NCI-H526 (cell line): ENCODE data around the gene AKAP8L.

ENCODE experiments used
- DNase-seq, 2 experiments: peaks; one replicate each; lab custom pipeline; 2025; lab: John Stamatoyannopoulos, UW

Gene AKAP8L

DNA sequence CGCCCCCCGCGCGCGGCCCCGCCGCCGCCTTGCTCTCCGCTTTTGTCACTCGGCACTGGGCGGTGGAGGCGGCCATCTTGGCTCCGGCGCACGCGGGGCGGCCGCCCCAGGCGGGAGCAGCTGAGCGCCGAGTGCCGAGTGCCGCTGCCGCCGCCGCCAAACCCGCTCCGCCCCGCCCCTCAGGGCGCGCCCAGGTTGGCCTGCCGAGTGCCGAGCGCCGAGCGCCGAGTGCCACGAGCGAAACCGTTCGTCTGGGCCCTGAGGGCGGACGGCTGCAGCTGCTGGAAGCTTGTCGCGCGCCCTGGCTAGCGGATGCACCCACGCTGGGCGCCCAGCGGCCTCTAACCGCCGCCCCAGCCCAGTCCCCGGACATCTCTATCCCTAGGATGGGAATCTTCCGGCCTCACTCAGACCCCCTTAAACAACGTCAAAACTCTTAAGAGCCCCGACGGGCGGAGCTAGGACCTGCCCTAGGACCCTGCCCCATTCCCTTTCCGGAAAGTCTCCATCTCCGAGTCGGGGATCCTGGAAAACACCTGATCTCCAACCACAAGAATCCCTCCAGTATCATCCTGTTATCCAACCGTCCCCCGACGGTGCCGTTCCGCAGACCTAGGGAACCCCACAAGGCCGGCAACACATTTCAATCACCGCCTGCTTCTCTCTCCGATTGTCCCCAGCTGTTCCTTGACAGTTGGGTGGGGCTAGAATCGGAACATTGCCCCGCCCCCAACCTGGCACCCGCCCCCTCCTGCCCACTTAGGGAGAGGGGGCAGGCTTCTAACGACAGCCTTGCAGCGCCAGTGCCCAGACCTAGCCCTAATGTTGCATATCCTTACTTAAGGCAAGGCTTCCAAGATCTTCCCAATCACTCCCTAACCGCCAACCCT lies 14.1 kb upstream of the AKAP8L start:
- peak; percentile 40 to 92 for DNase-seq

DNA sequence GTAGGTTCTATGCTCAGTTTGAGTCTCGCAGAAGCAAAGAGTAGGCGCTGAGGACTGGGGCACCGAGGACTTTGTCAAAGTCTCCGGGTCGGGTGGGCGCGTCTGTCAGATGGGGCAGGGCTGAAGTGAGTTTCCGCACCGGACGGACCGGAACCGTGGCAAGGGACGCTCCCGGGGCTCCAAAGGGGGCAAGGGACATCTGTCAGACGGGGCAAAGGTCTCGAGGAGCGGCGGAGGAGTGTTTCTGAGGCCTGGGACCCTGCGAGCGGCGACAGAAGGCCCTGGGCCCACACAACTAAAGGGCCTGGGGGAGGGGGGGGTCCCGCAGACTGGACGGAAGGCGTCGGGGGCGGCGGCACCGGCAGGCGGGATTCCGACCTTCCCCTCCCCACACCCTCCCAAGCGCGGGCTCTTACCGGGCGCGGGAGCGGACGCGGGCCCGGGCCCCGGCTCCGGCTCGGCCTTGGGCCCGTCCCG lies 13.3 kb upstream of the AKAP8L start:
- DNase-seq, result peak in 1 of 2 experiments; percentile 15

DNA sequence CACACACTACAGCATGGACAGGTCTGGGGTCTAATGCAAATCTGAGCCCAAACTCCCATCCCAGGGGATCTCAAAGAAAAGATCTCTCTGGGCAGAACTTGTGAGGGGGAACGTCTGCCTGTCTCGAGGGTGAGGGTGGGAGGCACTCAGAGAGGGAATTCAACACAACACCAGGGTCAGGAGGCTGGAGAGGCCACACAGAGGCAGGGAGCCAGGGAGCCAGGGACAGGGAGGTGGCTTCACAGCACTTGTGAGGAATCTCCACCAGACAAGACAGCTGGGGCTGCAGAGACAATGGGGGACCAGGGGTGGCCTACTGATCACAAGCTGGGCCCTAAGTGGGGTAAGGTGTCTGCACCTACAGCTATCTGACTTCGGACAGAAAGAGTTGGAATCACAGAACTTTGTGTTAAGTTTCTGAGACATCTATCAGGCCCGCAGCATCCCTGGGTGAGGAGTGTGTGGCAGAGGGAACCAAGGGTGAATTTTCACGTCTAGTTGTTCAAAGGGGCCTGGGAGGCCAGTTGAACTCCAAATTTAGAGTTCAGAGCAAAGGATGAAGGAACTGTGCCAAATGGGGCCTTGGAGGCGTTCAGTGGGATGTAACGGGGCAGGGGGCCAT lies 12.7 kb upstream of the AKAP8L start:
- no peak for DNase-seq

DNA sequence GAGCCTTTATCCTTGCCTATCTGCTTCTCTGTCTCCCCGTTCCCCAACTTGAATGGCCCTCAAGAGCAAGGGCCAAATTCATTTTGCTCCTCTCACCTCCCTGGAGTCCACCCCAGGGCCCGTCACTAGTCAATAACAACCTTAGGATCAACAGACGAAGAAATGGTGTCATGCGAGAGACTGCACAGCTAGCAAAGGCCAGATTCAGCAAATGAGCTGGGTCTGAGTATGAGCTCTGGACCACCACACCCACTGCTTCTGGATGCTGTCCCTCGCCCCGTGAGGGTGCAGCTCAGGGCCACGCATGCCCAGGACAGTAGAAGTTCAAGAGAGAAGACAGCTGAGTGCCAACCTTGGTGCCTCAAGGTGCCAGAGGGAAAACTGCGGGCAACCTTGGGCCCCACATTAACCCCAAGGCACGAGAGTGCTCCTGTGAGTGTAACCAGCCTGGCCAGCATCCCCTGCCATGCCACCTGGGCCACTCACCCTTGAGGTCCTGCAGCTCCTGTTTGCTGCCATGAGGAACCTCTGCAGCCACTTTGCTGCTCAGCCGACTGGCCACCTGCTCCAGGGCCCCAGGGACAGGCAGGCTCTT lies 11.8 kb upstream of the AKAP8L start:
- DNase-seq, result no peak

DNA sequence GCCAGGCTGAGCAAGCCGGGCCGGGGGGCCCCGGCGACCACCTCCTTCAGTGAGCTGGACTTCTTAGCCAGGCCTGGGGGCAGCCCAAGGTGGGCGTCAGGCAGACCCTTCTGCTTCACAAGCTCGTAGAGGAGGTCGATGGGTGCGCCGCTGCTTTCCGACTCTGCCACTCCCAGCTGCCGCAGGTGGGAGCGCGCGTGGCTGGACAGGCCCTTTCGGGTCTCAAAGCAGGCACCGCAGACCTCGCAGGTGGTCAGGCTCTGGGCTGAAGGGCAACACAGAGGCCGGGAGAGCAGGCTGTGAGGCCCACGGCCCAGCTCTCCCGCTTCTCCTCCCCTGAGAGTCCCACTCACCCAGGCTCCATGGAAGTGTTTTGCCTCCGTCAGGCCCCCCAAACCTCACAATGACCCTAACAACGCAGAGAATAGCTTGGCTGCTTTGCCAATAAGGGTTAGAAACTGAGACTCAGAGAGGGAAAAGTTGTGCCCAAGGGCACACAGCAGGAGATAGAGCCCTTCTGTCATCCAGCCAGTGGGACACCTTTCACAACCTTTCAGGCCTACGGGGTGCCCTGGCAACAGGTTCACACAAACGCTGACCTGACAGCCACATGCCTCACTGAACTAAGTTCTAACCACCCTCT lies 11.2 kb upstream of the AKAP8L start:
- DNase-seq, result no peak

DNA sequence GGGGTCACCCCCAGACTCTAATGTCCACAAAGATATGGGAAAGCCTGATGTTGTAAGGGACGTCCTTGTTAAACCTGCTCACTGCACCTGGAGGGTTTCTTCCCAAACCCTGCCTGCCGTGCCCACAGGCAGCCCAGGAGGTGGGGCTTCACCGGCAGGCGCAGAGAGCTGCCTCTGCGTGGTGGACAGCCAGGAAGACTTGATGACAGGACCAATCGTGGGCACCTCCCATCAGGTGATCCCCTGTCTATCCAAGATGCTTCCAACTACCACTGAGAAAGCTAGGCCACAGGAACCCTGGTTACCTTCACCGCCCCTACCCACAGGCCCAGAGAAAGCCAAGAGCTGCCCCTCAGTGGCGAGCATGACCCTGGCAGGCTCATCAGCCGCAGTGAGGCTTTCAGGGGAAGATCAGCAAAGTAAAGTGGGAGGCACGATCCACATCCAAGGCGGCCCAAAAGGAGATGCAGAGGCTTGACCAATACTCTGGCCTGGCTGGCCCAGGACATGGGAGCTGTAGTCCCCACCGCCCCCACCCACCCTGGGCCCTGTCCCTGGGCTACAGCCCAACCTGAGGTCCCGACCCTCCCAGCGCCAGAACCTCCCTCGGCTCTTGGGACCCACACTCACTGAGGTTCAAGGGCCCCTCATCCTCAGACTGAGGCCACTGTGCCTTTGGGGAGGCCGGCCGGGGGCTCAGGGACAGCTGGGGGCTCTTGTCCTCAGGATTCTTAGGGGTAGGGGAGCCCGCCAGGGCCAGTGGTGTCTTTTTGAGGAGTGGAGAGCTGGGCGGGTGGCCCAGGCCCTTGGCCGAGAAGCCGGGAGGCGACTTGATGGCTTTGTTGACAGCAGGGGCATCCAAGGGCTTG lies 10.4 kb upstream of the AKAP8L start:
- no peak for DNase-seq

DNA sequence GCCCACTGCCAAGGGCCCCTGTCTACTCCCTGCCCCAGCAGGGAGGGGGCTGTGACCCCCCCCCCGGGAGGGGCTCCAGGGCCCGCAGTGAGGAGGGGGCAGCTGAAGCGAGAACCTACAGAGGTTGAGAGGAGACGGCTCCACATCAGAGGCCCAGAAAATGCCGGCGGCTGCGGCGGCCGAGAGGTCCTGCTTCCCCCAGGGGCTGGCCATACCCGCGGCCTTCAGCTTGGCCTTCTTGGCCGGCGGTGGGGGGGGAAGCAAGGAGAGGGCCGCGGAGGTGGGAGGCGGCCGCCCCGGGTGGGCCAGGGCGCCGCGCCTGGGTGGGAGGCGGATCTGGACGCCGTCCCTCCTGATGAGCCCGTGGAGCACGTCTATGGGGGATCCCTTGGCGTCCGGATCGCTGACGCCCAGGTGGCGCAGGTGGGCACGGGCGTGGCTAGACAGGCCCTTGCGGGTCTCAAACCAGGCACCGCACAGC lies 9.2 kb upstream of the AKAP8L start:
- DNase-seq, result no peak

DNA sequence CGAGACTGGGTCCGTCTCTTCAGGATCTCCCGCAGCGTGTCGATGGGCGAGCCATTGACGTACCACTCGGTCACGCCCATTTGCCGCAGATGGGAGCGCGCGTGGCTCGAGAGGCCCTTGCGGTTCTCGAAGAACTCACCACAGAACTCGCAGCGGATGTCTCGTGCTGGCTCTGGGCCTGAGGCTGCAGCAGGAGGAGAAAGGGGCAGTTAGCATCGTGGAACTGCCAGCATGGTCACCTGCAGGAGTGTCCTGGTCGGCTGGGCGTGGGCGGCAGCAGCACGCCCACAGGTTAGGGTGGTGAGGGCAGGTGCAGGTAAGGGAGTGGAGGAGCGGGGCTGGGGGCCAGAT lies 8.5 kb upstream of the AKAP8L start:
- DNase-seq, result no peak

DNA sequence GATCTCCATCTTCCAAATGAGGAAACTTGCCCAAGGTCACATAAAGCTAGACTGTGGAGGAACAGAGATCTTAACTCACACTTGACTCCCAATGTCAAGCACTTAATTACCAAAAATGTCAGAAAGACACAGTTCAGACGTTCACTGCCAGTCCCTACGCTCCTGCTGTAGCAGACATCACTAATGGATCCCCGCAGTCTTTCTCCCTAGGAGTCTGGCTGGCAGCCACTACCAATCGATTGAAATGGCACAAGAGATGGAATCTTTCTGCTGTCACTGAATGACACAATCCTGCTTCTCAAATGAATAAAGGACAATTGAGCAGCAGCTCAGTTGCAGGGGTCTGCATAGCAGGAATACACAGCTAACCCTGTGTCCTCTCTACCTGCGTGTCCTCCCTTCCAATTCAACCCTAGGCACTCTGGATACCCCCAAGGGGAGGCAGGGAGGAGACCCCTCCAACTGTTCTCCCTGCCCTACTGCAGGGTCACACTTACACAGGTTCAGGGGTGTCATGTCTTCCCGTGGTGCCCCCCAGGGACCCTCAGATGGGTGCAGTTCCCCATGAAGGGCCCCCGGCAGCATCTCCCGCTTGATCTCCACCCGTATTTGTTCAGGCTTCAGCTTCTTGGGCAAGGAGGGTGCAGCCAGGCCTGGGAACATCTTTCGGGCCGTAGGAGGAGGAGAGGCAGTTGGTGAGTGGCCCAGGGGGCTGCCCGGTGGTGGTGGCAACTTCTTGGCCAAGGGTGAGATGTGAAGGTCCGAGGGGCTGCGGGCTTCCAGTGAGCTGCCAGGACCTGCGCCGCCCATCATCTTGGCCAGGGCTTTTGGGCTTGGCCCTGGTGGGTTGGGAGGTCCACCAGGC lies 7.9 kb upstream of the AKAP8L start:
- peak in 1 of 2 experiments; percentile 2 for DNase-seq

DNA sequence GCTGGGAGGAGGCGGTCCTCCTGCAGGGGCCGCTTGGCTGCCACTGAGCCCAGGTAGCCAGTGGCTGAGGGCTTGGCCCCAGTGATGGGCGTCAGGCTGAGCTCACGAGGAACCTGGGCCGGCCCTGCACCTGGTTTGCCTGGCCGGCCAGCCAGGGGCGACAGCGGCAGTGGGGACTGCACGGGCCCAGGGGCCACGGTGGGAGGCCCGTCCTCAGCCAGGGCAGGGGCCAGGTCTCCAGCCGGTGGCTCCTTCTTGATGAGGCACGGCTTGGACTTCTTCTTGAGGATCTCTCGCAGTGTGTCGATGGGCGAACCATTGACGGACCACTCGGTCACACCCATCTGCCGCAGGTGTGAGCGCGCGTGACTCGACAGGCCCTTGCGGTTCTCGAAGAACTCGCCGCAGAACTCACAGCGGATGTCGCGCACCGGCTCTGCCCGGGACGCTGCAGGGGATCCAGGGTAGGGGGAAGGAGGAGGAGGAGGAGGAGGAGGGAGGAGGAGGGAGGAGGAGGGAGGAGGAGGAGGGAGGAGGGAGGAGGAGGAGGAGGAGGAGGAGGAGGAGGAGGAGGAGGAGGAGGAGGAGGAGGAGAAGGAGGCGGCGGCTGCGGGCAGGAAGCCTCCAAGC lies 6.6 kb upstream of the AKAP8L start:
- DNase-seq, result no peak

DNA sequence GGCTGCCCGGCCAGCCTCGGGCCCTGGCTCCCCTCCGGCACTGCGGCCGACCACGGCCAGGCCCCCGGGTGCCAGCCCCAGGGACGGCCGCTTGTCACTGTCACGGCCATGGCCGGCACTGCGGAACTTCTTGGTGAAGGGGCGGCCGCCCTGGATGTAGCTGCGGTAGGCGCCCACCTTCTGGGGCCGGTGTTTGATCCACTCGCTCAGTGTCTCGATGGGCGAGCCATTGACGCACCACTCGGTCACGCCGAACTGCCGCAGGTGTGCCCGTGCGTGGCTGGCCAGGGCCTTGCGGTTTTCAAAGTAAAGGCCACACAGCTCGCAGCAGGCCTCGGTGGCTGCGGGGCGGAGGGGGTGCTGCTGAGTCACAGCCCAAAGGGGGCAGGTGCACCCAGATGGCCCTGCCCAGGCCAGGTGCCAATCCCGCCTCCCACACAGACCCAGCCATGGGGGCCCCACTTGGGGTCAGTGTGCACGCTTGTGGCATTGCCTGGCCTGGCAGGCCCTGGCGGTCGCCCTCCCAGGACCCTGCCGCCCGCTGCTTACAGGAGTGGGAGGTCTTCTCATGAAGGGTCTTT lies 6.0 kb upstream of the AKAP8L start:
- no peak for DNase-seq

DNA sequence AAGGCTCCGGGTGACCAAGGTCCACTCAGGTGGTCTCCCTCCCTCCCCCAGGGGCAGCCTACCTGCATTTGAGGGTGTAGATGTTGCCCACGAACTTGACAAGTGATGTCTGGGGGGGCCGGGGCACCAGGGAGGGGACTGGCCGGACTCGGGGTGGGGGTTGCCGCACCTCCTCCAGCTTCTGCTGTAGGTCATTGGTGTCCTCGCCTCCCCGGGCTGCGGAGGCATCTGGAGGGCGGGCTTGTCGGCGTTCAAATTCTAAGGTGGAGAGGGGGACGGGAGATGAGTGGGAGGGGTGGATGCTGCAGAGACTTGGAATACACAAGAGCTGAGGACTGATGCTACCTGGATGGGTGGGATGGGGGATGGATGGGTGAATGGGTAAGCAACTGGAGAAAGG lies 5.3 kb upstream of the AKAP8L start:
- no peak for DNase-seq

DNA sequence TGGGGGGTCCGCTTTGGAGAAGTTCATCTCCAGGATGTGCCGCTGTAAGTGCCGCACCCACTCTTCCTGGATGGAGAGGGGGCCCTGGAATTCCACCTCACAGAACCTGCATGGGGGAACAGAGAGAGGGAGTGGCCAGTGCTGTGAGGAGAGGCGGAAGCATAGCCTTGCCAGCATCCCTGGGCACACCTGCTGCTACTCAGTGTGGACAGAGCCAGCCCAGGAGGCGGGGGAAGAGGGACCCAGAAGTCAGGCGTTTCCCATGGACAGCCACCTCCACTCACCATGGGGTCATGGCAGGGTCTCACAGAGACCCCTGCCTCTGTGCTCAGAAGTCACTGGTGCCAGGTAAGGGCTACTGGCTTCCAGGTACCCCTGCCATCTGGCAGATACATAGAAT lies 4.3 kb upstream of the AKAP8L start:
- no peak for DNase-seq

DNA sequence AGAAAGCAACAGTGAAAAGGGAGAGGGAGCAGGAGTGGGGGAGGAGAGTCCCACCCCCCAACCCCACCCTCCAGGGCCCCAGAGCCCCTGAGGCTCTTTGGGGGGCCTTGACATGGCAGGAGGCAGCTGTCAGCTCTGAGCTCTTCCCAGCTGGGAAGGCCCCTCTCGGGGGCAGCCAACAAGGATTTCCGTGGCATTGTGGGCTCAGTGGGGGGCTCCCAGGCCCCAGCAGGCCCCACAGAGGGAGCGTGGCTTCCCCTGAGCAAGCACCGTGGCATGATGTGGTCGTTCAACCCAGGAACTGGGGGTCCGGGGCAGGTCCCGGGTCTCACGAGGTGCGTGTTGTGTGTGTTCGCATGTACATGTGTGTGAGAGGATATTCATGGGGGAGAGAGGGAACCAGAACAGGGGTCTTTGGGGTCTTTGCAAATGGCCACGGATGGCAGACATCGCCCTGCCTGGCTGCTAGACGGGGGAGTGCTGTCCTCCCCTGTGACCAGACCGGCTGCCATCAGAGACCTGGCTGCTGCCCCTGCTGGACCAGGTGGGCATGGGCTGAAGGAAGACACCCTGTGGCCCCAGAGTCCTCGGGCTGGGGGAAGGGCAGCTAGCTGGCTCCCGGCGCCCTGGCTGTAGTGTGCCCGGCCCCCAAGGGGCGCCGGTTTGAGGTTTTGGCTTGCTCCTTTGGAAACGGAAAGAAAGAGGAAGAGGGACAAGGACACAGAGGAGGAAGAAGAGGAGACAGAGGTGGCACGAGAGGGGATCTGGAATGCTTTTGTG lies 3.7 kb upstream of the AKAP8L start:
- no peak for DNase-seq

DNA sequence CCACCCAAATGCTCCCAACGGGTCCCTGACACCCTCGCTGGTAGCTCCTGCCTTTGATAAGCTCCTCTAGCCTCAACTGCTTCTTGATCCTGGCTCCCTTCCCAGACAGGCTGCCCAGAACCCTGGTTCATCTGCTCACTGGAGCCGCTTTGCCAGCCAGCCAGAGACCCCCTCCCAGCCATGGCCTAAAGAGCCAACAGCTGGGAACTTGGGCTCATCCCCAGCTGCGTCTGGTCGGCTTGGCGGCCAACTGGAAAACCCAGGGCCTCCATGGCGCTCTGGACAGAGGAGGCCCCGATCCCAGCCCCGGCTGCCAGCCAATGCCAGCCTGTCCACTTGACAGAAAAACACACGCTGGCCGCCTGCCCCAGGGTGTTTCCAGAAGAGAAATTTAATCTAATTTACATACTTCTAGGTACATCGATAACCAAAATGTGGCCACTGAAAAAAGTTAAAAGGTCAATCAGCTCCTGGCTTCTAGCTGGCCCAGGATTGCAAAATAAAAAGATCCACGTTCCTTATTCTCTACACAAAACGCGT lies 3.0 kb upstream of the AKAP8L start:
- DNase-seq, result no peak

DNA sequence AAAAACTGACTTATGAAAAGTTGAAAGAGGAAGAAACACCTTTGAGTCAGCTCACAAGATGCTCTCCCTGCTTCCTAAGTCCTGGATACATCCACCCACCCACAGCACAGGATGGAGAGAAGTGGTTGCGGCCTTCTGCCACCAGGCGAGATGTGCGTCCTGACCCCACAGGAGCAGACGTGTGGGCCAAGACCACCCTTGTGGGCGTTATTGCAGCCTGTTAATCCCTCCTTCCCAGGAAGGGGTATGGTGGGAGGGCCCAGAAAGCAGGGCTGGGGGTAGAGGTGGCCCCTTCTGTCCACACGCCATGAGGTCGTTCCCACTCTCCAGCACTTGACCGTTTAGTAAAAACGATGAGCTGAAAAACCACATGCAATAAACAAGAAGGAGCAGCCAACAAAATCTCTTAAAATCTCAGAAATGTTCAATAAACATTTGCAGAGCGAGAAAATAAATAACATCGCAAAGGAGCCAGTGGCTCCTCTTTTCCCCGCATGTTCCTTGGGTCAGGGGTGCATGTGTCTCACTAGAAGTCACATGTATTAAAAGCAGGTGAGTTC lies 2.4 kb upstream of the AKAP8L start:
- no peak for DNase-seq

DNA sequence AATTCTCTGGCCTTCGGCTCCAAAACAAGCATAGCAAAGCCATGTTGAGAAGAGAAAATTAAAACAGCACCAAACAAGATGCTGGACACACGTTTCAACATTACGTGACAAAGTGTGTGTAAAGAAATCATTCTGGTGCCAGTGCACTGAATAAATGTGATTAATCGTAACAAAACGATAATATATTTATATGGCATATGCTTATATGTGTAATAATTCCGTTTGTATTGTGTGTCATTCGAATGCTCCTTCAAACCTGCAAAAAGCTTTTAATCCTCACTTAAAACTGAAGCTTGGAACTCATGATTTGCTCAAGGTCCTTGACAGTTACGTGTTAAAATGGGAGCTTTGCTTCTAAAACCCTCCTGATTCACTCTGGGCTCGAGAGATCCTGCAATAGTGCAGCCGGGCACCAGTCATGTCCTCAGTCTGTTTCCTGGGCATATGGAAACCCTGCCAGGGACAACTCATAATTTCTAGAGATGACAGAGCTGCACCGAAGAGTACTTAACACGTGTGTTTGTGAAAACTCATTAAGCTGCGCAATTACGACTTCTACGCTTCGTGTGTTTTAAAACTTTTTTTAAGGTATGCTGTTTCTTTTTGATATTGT lies 731 bp upstream of the AKAP8L start:
- no peak for DNase-seq

DNA sequence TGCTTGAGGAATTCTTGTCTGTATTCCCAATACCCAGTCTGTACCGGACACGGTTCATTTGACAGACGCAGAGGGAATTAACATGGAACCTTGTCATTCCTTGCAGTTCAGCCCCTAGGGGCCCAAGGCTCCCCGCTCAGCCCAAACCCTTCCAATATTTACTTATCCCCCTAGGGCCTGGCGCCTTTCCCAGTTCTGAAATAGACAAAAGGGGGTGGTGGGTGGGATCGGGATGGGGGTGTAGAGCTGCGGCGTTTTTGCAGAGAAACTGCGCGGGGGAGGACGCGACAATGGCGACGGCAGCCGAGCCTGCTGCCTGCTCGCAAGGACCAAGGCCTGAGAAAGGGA lies 583 bp downstream of the AKAP8L start:
- peak in 1 of 2 experiments; percentile 17 for DNase-seq
